Endothelial cell (in vitro differentiated cells): ENCODE data around the gene CALN1. TPM values are rescaled to one million over a fixed set of nuclear protein-coding genes. Genes with fewer than 3 reads are reported as not detected.

Experiments
- DNase-seq: peaks from one replicate; pipeline ENCODE4 v3.0.0; 2021; ENCODE audit warnings: low spot score
- H3K27ac Mint-ChIP-seq: one replicate; pipeline ENCODE4 v1.8.0; 2021; ENCODE audit warnings: mixed read lengths, inconsistent platforms; ENCODE audit not compliant: unreplicated experiment
- H3K27me3 Mint-ChIP-seq: one replicate; pipeline ENCODE4 v1.8.0; 2021; ENCODE audit warnings: mild to moderate bottlenecking, moderate library complexity, mixed read lengths, inconsistent platforms; ENCODE audit not compliant: unreplicated experiment
- H3K36me3 Mint-ChIP-seq: one replicate; pipeline ENCODE4 v1.8.0; 2021; ENCODE audit warnings: mild to moderate bottlenecking, low read depth, mixed read lengths, inconsistent platforms; ENCODE audit not compliant: unreplicated experiment
- H3K4me1 Mint-ChIP-seq: one replicate; pipeline ENCODE4 v1.8.0; 2021; ENCODE audit warnings: mild to moderate bottlenecking, mixed read lengths, inconsistent platforms; ENCODE audit not compliant: unreplicated experiment
- H3K4me3 Mint-ChIP-seq: one replicate; pipeline ENCODE4 v1.8.0; 2021; ENCODE audit warnings: mild to moderate bottlenecking, mixed read lengths, inconsistent platforms; ENCODE audit not compliant: unreplicated experiment
- H3K9me3 Mint-ChIP-seq: one replicate; pipeline ENCODE4 v1.8.0; 2021; ENCODE audit warnings: mixed read lengths, inconsistent platforms; ENCODE audit not compliant: unreplicated experiment
- total RNA-seq: library from RNA; stranded (reverse); fragmentation: NEBNext Ultra II Directional; extraction: Animal tissue kit (Norgen Biotek cat#: 25700); gene quantifications from one replicate; pipeline ENCODE4 v1.2.1, GENCODE V29; 2021; ENCODE audit not compliant: unreplicated experiment
- TF ChIP-seq, protein P1 (sequence below): fragments of 200-600 bp; sonication (generic); IDR thresholded peaks from one replicate; pipeline ENCODE4 v1.5.0; 2021; ENCODE audit warnings: antibody characterized with exemption; ENCODE audit not compliant: unreplicated experiment

The CALN1 gene
- total RNA-seq, 1 donor from 2014 or later, result 1.4 TPM

- DNase-seq, result no peak
- peaks cover 5% of the 10 kb centered on the region for H3K4me1 Mint-ChIP-seq
- TF ChIP-seq, protein P1, sequence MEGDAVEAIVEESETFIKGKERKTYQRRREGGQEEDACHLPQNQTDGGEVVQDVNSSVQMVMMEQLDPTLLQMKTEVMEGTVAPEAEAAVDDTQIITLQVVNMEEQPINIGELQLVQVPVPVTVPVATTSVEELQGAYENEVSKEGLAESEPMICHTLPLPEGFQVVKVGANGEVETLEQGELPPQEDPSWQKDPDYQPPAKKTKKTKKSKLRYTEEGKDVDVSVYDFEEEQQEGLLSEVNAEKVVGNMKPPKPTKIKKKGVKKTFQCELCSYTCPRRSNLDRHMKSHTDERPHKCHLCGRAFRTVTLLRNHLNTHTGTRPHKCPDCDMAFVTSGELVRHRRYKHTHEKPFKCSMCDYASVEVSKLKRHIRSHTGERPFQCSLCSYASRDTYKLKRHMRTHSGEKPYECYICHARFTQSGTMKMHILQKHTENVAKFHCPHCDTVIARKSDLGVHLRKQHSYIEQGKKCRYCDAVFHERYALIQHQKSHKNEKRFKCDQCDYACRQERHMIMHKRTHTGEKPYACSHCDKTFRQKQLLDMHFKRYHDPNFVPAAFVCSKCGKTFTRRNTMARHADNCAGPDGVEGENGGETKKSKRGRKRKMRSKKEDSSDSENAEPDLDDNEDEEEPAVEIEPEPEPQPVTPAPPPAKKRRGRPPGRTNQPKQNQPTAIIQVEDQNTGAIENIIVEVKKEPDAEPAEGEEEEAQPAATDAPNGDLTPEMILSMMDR, result no peak
- H3K4me3 Mint-ChIP-seq, result no peak overlapping the region
- no peak overlapping the region for H3K27ac Mint-ChIP-seq
- no peaks in the 10 kb centered on the region for H3K36me3 Mint-ChIP-seq
- H3K9me3 Mint-ChIP-seq, result peaks cover 17% of the 10 kb centered on the region
- H3K27me3 Mint-ChIP-seq, result peaks cover 4% of the 10 kb centered on the region
Measured at GRCh38 chr7:72445580-72445979, 33.4 kb upstream of the CALN1 start.

- TF ChIP-seq, protein P1, result no peak
- no peak overlapping the region for H3K4me3 Mint-ChIP-seq
- H3K27me3 Mint-ChIP-seq, result peaks cover 4% of the 10 kb centered on the region
- H3K36me3 Mint-ChIP-seq, result no peaks in the 10 kb centered on the region
- H3K27ac Mint-ChIP-seq, result no peak overlapping the region
- H3K9me3 Mint-ChIP-seq, result peaks cover 17% of the 10 kb centered on the region
- no peak for DNase-seq
- peaks cover 5% of the 10 kb centered on the region for H3K4me1 Mint-ChIP-seq
Measured at GRCh38 chr7:72445075-72445474, 32.9 kb upstream of the CALN1 start.

DNA sequence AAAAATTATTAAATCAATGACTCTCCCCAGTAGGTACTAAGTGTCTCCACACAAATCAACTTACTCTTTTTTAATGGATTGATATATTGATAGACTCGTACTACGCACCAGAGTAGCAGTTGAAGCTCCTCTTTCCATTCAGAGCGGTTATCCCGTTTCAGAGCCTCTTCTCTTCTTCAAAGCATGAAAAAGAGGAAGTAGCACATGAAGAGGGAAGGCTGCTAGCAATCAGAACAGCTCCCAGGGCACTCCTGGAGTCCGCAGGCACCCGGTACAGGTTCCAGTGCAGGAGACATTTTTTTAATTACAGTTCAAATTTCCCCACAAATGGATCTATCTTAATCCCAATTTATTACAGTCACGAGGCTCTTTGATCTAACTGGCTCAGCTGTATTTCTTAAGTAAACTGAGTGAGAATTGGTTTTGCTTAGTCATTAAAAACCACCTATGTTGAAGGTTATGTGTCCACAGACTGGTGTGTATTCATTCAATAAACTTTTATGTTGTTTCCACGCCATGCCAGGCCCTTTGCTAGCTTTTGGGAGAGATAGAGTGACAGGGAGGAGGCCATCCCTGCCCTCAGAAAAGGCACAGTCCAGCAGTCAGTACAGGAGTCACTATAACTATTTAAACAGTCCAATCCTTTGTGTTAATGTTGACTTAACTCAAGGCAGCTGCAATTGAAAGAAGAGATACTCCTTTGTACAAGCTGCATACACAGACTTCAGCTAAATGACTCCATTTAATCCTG is 32.1 kb upstream of the CALN1 start:
- Mint-ChIP-seq H3K4me1 (peaks cover 5% of the 10 kb centered on the region), H3K9me3 (peaks cover 17% of the 10 kb centered on the region), H3K27me3 (peaks cover 4% of the 10 kb centered on the region), H3K4me3 (no peak overlapping the region), H3K36me3 (no peaks in the 10 kb centered on the region), H3K27ac (no peak overlapping the region)
- TF ChIP-seq, protein P1, result no peak
- DNase-seq, result no peak

DNA sequence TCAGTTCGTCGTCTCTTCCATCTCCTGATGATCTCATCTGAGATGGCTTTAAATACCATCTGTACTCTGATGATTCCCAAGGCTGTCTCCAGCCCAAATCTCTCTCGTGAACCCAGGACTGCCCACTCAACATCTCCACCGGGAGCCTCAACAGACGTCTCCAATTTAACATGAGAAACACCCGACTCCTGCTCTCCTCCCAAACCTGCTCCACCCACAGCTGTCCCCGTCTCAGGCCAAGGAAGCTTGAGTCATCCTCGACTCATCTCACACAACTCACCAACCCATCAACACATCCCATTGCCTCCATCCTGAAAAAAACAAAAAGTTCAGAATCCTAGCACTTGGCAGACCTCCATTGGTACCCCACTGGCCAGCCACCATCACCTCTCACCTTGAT is 29.7 kb upstream of the CALN1 start:
- Mint-ChIP-seq H3K36me3 (peaks cover 4% of the 10 kb centered on the region), H3K4me1 (peaks cover 5% of the 10 kb centered on the region), H3K9me3 (peaks cover 17% of the 10 kb centered on the region), H3K27ac (no peak overlapping the region), H3K27me3 (peaks cover 12% of the 10 kb centered on the region), H3K4me3 (no peak overlapping the region)
- TF ChIP-seq, protein P1, result no peak
- no peak for DNase-seq

DNA sequence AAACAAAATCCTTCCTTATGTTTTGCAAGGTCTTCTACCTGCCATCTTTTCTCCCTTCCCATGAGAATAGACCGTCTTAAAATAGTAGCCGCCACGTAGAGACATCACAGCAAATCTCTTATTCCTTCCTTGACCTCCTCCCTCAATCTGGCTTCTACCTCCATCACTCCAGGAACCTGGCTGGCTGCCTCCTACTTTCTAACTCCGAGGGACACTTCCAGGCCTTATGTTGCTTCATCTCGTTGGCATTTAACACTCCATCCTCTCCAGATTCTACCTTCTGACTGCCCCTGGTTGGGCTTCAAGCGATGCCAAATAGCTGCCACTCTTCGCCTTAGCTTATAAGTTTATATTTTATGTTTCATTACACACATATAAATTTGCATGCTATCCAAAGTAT is 26.4 kb upstream of the CALN1 start:
- H3K4me3 Mint-ChIP-seq, result no peak overlapping the region
- peaks cover 10% of the 10 kb centered on the region for H3K27me3 Mint-ChIP-seq
- peaks cover 6% of the 10 kb centered on the region for H3K9me3 Mint-ChIP-seq
- H3K36me3 Mint-ChIP-seq, result peaks cover 4% of the 10 kb centered on the region
- H3K27ac Mint-ChIP-seq, result no peak overlapping the region
- TF ChIP-seq, protein P1, result no peak
- no peak for DNase-seq
- peaks cover 12% of the 10 kb centered on the region for H3K4me1 Mint-ChIP-seq
